ENCODE results near the gene RAI1.

The RAI1 gene

DNA sequence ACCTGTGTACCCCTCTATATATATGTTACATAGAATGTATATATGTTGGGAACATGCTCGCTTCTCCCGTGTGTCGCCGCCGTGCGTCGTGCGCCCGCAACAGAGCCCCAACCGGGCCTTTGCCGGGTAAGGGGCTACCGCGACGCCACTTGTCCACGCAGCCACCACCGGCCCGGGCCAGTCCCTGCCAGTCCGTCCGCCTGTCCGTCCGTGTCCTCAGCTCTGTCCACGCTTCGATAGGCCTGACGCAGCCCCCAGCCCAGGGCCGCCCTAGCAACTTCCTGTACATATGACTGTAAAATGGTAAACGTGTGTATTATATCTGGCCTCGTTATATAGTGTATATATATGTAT lies 129.6 kb downstream of the RAI1 start:
- TF ChIP-seq, protein P1, sequence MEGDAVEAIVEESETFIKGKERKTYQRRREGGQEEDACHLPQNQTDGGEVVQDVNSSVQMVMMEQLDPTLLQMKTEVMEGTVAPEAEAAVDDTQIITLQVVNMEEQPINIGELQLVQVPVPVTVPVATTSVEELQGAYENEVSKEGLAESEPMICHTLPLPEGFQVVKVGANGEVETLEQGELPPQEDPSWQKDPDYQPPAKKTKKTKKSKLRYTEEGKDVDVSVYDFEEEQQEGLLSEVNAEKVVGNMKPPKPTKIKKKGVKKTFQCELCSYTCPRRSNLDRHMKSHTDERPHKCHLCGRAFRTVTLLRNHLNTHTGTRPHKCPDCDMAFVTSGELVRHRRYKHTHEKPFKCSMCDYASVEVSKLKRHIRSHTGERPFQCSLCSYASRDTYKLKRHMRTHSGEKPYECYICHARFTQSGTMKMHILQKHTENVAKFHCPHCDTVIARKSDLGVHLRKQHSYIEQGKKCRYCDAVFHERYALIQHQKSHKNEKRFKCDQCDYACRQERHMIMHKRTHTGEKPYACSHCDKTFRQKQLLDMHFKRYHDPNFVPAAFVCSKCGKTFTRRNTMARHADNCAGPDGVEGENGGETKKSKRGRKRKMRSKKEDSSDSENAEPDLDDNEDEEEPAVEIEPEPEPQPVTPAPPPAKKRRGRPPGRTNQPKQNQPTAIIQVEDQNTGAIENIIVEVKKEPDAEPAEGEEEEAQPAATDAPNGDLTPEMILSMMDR (IDR thresholded peaks at IDR 0.05; ENCODE audit: borderline replicate concordance, control extremely low read depth, extremely low read depth, insufficient read depth, missing control alignments) = no peak
- in situ Hi-C loops (cut with MboI; ENCODE audit: low sequenced_read_pairs, unreplicated experiment) = loop anchor here (10.0 kb wide), 1 partner anchor 54 kb away; no protein-coding TSS in a partner anchor
- no peak for DNase-seq (ENCODE audit: low spot score)

DNA sequence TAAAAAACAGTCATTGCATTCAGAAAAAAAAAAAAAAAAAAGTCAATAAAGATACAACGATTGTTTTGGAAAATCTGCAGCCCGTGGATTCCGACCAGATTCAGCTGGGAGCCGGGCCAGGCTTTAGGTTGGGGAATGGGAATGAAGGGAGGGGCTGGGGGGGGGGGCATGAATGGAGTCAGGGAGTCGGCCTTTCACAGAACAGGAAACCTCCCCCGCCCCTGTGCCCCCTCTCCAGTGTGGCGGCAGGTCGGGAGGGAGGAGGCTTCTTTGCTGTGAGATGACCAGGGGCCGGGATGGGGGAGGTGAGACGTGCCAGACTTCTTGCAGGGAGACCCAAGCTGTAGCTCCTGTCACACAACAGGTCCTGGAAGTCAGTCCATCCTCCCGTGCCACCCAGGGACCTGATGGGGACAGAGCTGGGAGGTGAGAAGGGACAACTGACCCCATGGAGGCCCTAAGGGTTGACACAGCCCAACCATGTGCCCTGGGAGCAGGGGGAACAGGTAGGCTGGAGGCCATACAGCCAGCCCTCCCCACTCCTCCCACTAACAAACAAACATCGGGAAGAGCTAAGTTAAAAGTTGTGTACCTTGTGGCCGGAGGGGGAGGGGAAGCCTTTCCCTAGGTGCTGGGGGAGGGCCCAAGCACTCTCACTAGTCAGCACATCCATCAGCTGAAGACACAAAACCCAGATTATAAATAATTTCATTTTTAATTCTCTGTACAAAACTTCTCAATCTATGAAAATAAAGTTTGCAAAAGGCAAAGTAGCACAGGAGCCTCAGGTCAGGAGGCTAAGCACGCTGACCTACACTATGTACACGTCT lies 130.3 kb downstream of the RAI1 start:
- in situ Hi-C loops (cut with MboI; ENCODE audit: low sequenced_read_pairs, unreplicated experiment) = loop anchor here (10.0 kb wide), 1 partner anchor 53 kb away; no protein-coding TSS in a partner anchor
- TF ChIP-seq, protein P1 (IDR thresholded peaks at IDR 0.05; ENCODE audit: borderline replicate concordance, control extremely low read depth, extremely low read depth, insufficient read depth, missing control alignments) = no peak
- no peak for DNase-seq (ENCODE audit: low spot score)

DNA sequence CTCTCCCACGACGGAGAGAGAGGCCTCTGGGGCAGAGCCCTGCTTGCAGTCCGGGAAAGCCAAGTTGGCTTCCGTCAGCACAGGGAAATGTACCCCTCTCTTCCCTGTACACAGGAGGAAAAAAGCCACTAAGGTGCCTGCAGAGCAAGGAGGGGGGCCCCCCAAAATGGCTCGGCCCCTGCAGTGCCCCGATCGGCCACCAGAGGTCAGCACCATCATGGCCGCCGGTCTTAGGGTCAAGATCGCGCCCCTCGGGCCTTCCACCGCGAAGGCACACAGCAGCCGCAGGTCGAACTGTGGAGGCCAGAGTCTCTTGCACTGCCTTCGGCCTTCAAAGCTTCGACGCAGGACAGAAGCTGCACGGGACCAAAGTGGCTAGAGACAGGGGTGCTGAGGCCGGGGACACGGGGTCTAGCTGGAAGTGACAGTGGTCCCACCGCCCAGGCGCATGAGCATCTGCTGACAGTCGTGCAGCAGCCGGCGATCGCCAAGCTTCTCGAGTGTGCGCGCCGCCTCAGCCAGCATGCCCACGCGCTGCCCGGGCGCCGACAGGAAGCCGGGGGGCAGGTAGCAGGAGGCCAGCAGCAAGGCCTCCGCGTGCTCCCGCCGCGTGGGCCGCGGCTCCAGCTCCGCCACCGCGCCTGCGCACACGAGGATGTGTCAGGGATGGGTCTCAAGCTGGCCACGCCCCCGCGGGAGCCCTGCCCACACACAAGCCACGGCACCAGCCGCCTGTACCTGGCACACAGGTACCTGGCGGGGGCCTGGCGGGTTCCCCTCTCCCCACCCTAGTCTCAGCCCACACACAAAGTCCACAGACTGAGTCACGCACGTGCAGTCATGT lies 131.2 kb downstream of the RAI1 start:
- TF ChIP-seq, protein P1 (IDR thresholded peaks at IDR 0.05; ENCODE audit: borderline replicate concordance, control extremely low read depth, extremely low read depth, insufficient read depth, missing control alignments) = peak; percentile 97
- in situ Hi-C loops (cut with MboI; ENCODE audit: low sequenced_read_pairs, unreplicated experiment) = loop anchor here (10.0 kb wide), 1 partner anchor 52 kb away; no protein-coding TSS in a partner anchor
- peak; percentile 92 for DNase-seq (ENCODE audit: low spot score)

DNA sequence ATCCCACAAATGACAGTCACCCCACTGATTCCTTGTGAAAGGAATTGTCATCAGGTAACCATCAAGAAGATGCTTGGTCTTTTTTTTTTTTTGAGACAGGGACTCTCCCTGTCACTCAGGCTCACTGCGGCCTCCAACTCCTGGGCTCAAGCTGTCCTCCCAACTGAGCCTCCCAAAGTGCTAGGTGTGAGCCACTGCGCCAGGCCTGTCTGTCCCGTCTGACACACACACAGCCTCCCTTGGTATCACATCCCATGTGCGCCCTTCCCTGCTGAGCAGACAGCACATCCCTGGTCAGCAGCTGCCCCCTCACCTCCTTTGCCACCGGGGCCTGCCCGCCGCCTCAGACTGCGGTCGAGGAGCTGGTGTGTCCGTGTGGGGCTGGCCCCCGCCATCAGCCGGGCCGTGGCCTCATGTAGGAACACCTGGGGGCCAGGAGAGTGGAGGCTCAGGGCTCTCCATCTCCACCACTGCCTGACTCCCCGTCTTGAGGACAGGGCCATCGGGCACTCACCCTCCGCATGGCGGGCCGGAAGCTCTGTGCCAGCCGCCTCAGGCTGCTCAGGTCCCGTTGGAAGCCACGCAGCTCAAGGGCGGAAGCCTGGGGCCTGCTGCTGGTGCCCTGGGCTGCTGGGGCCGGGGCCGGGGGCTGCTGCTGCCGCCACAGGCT lies 131.9 kb downstream of the RAI1 start:
- TF ChIP-seq, protein P1 (IDR thresholded peaks at IDR 0.05; ENCODE audit: borderline replicate concordance, control extremely low read depth, extremely low read depth, insufficient read depth, missing control alignments) = no peak
- in situ Hi-C loops (cut with MboI; ENCODE audit: low sequenced_read_pairs, unreplicated experiment) = loop anchor here (10.0 kb wide), 1 partner anchor 52 kb away; no protein-coding TSS in a partner anchor
- no peak for DNase-seq (ENCODE audit: low spot score)

DNA sequence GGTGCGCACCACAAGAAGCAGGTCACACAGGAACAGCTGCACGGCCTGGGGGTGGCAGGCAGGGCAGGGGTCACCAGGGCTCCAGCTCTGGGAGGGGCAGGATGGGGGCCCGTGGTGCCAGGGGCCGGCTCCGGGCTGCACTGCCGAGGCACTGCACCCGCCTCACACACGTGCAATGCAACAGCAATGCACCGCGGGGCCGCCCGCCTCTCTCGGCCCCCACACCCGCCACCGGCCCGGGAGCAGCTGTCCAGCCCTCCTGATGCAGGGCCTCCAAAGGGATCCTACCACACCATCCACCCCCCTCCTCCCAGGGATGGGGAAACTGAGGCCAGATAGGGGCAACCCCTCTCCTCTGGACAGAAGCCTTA lies 132.5 kb downstream of the RAI1 start:
- in situ Hi-C loops (cut with MboI; ENCODE audit: low sequenced_read_pairs, unreplicated experiment) = loop anchor here (10.0 kb wide), 1 partner anchor 51 kb away; no protein-coding TSS in a partner anchor
- no peak for DNase-seq (ENCODE audit: low spot score)
- TF ChIP-seq, protein P1 (IDR thresholded peaks at IDR 0.05; ENCODE audit: borderline replicate concordance, control extremely low read depth, extremely low read depth, insufficient read depth, missing control alignments) = no peak

Measured in GM13976 (cell line).